PC-9 (cell line): ENCODE measurements around the gene NPEPPS. TPM values are rescaled to one million over a fixed set of nuclear protein-coding genes. Genes with fewer than 3 reads are reported as not detected.
"Not testable (repeated sequence)": the region's sequence is repeated elsewhere in the genome, so short reads cannot be mapped to it uniquely, and the experiment has no call there.

Experiments
- BruUV-seq: library from RNA; stranded (reverse); fragments of 400-500 nt; replicated peaks from 2 replicates; lab custom pipeline; 2021; lab: Mats Ljungman, UMichigan
- CTCF ChIA-PET: fragments of 300-600 bp; sonication (Branson Sonifier 250); formaldehyde crosslinking; loops from one replicate; lab custom pipeline; 2022; ENCODE audit warnings: antibody characterized with exemption; lab: Charles Lee
- POLR2A ChIA-PET: fragments of 300-600 bp; sonication (Branson Sonifier 250); formaldehyde crosslinking; loops from one replicate; lab custom pipeline; 2022; ENCODE audit warnings: antibody characterized with exemption; ENCODE audit not compliant: unreplicated experiment; lab: Charles Lee
- DNase-seq, 2 experiments: peaks; one replicate each; pipeline versions ENCODE4 v3.0.0 to v3.0.0-alpha.2; 2015 to 2022; ENCODE audit warnings: mixed read lengths in 1 of 2
- H2AFZ ChIP-seq: fragments of 200-600 bp; sonication (generic); 2 replicates; pipeline ENCODE4 v1.8.1; 2017; ENCODE audit warnings: antibody characterized with exemption
- H3F3A ChIP-seq: fragments of 200-600 bp; sonication (generic); 2 replicates; pipeline ENCODE4 v1.8.1; 2017; ENCODE audit warnings: antibody characterized with exemption, mild to moderate bottlenecking, low read depth; ENCODE audit not compliant: insufficient read depth
- H3K27ac ChIP-seq: fragments of 200-600 bp; sonication (generic); 2 replicates; pipeline ENCODE4 v1.6.1; 2016; ENCODE audit warnings: mixed run types
- H3K27me3 ChIP-seq: fragments of 200-600 bp; sonication (generic); 2 replicates; pipeline ENCODE4 v1.6.1; 2016; ENCODE audit warnings: low read depth, mixed run types; ENCODE audit not compliant: insufficient read depth
- H3K36me3 ChIP-seq: fragments of 200-600 bp; sonication (generic); 2 replicates; pipeline ENCODE4 v1.6.1; 2016; ENCODE audit warnings: low read depth, mixed run types
- H3K4me1 ChIP-seq: fragments of 200-600 bp; sonication (generic); replicated peaks from 2 replicates; pipeline ENCODE4 v1.6.1; 2016; ENCODE audit warnings: mixed run types; ENCODE audit not compliant: insufficient read depth
- H3K4me2 ChIP-seq: fragments of 200-600 bp; sonication (generic); 2 replicates; pipeline ENCODE4 v1.6.1; 2017; ENCODE audit warnings: mixed run types
- H3K4me3 ChIP-seq: fragments of 200-600 bp; sonication (generic); 2 replicates; pipeline ENCODE4 v1.6.1; 2016; ENCODE audit warnings: mixed run types
- H3K79me2 ChIP-seq: fragments of 200-600 bp; sonication (generic); 2 replicates; pipeline ENCODE4 v1.6.1; 2017; ENCODE audit warnings: low read depth, mixed run types
- H3K9me2 ChIP-seq: fragments of 200-600 bp; sonication (generic); 2 replicates; pipeline ENCODE4 v1.8.1; 2017; ENCODE audit warnings: mild to moderate bottlenecking; ENCODE audit not compliant: insufficient read depth
- H3K9me3 ChIP-seq: fragments of 200-600 bp; sonication (generic); 2 replicates; pipeline ENCODE4 v1.8.1; 2016; ENCODE audit warnings: low read depth; ENCODE audit not compliant: insufficient read depth
- H4K20me1 ChIP-seq: fragments of 200-600 bp; sonication (generic); 2 replicates; pipeline ENCODE4 v1.8.1; 2017; ENCODE audit not compliant: insufficient read depth
- intact Hi-C: fragments of 100-400 bp; cut with micrococcal nuclease; formaldehyde crosslinking; loops from one replicate; pipeline ENCODE4 v1.10.0; 2022; ENCODE audit not compliant: unreplicated experiment
- total RNA-seq: library from RNA; stranded (reverse); gene quantifications from 2 replicates; pipeline ENCODE4 v1.2.3, GENCODE V29; 2021

The NPEPPS gene
- total RNA-seq, 1 experiment from 2014 or later = 187 TPM

DNA sequence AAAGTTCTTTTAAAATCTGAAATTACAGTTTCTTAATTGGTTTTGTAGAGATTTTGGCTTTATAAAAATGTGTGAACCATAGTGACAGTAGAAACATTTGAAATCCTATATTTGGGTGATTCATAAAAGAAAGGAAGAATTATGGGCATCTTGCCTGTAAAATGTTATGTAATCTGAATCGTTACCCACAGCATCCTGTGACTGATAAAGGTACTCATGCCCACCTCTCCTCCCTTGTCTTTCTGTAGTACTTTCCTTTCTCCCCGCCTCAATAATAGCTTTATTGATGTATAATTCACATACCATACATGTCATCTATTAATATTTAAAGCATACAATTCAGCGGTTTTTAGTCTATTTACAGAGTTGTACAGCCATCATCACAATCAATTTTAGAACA lies 36.4 kb downstream of the NPEPPS start:
- H3F3A ChIP-seq = peaks cover 22% of the 10 kb centered on the region
- H3K27me3 ChIP-seq, intact Hi-C loops, BruUV-seq, POLR2A ChIA-PET, H2AFZ ChIP-seq, H3K4me3 ChIP-seq, H3K9me2 ChIP-seq, H3K4me2 ChIP-seq, DNase-seq, H3K4me1 ChIP-seq, H3K9me3 ChIP-seq, CTCF ChIA-PET: not testable (repeated sequence)
- H4K20me1 ChIP-seq = peaks cover 27% of the 10 kb centered on the region
- H3K79me2 ChIP-seq = peaks cover 72% of the 10 kb centered on the region
- H3K27ac ChIP-seq = peak overlapping the region; percentile 19; the same call in 1 of the 2 replicates
- H3K36me3 ChIP-seq = peaks cover 26% of the 10 kb centered on the region

- H3K27ac ChIP-seq, H3K4me1 ChIP-seq: not testable (repeated sequence)
These were observed 41.7 kb downstream of the NPEPPS start for GRCh38 chr17:47572561-47572960.

DNA sequence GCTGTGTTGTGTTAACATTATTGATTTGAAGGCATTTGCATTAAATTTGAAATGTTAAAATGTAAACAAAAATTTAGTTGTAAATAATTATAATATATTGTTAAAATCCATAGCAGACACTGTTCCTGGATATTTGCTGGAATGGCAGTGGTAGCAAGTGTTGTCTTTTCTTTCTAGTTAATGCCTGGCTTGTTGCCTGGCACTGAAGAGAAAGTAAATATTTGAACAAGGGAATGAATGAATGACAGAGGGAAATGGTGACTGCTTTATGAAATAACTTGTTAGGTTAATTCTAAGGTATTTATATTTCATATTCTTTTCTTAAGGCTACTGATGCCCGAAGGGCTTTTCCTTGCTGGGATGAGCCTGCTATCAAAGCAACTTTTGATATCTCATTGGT lies 51.5 kb downstream of the NPEPPS start:
- DNase-seq, CTCF ChIA-PET: not testable (repeated sequence)

More at GRCh38 chr17:47572561-47572960, 41.7 kb downstream of the NPEPPS start:
- DNase-seq, intact Hi-C loops, BruUV-seq, H3K4me3 ChIP-seq, POLR2A ChIA-PET, CTCF ChIA-PET, H3K9me3 ChIP-seq, H2AFZ ChIP-seq, H3K27me3 ChIP-seq, H3K9me2 ChIP-seq, H3K4me2 ChIP-seq: not testable (repeated sequence)
- Histone ChIP-seq H3K36me3 (peaks cover 29% of the 10 kb centered on the region), H3K79me2 (peaks cover 54% of the 10 kb centered on the region), H3F3A (peaks cover 22% of the 10 kb centered on the region), H4K20me1 (peaks cover 11% of the 10 kb centered on the region)

DNA sequence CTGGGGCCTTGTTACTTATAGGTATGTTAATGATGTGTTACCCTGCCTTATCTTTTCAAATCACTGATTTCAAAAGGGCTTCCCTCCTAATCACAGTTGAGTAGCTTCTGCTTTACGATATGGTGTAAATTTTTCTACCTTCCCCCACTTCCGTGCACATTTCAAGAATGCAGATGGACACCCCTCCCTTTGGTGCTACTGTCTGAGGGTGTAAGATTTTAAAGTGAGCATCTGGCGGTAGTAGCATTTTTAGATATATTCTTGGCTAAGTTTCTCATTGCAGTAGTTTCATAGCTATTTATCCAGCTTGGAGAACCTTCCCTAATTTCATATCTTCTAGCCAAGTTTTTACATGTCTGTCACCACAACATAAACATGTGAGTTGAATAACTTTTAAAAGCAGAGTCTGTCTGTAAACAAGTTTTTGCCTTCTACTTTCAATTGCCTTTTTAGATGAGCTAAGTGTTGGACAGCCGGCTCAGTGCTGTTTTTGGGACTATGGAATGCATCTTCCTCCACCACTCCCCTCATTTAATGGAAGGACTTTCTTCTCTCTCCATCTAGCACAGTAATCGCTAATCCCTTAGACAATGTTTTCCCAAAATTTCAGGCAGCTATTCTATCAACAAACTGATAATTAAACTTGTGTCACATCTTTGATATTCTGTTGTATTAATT lies 55.6 kb downstream of the NPEPPS start:
- H4K20me1 ChIP-seq, H3K79me2 ChIP-seq, CTCF ChIA-PET, H3K9me2 ChIP-seq, POLR2A ChIA-PET, H3K27me3 ChIP-seq, H3K9me3 ChIP-seq, intact Hi-C loops, BruUV-seq, H2AFZ ChIP-seq, H3K4me3 ChIP-seq, H3K27ac ChIP-seq, DNase-seq, H3K4me1 ChIP-seq, H3K4me2 ChIP-seq: not testable (repeated sequence)
- H3F3A ChIP-seq = peaks cover 31% of the 10 kb centered on the region; the same call in 1 of the 2 replicates
- peaks cover 20% of the 10 kb centered on the region for H3K36me3 ChIP-seq

More for the DNA sequence above, 51.5 kb downstream of the NPEPPS start:
- H3K4me3 ChIP-seq, BruUV-seq, POLR2A ChIA-PET, H3K27me3 ChIP-seq, intact Hi-C loops, H3K27ac ChIP-seq, H2AFZ ChIP-seq, H3K9me2 ChIP-seq, H4K20me1 ChIP-seq, H3K9me3 ChIP-seq, H3K36me3 ChIP-seq, H3K4me2 ChIP-seq, H3K4me1 ChIP-seq: not testable (repeated sequence)
- Histone ChIP-seq H3K79me2 (peaks cover 15% of the 10 kb centered on the region), H3F3A (peaks cover 19% of the 10 kb centered on the region; the same call in 1 of the 2 replicates)

DNA sequence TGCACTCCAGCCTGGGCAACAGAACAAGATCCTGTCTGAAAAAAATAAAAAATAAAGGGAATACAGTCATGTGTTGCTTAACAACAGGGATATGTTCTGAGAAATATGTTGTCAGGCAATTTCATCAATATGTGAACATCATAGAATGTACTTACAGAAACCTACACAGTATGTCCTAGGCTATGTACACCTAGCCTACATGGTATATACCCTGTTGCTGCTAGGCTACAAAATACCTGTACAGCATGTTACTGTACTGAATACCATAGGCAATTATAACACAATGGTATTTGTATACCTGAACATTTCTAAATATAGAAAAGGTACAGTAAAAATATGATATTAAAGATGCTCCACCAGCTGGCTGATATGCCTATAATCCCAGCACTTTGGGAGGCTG lies 62.6 kb downstream of the NPEPPS start:
- CTCF ChIA-PET, H3K9me3 ChIP-seq, H3K4me3 ChIP-seq, DNase-seq, H3K4me1 ChIP-seq, H3K9me2 ChIP-seq, intact Hi-C loops, H4K20me1 ChIP-seq, H3K27ac ChIP-seq, BruUV-seq, H3K27me3 ChIP-seq, H3K79me2 ChIP-seq, H3K4me2 ChIP-seq, H2AFZ ChIP-seq: not testable (repeated sequence)
- H3F3A ChIP-seq = peaks cover 35% of the 10 kb centered on the region; the same call in 1 of the 2 replicates
- POLR2A ChIA-PET = interaction anchor here (0.6 kb wide), 1 partner anchor 34 kb away, joined by 6 read pairs; no protein-coding TSS in a partner anchor
- H3K36me3 ChIP-seq = peaks cover 30% of the 10 kb centered on the region
